NCI-H2171 treated with DMSO at 0.1 percent for 48 hours (cell line): ENCODE measurements around the gene TAF6.
"Not testable (repeated sequence)": the region's sequence is repeated elsewhere in the genome, so short reads cannot be mapped to it uniquely, and the experiment has no call there.

Experiments
- DNase-seq: peaks from one replicate; lab custom pipeline; 2025; lab: John Stamatoyannopoulos, UW

TAF6 gene

DNA sequence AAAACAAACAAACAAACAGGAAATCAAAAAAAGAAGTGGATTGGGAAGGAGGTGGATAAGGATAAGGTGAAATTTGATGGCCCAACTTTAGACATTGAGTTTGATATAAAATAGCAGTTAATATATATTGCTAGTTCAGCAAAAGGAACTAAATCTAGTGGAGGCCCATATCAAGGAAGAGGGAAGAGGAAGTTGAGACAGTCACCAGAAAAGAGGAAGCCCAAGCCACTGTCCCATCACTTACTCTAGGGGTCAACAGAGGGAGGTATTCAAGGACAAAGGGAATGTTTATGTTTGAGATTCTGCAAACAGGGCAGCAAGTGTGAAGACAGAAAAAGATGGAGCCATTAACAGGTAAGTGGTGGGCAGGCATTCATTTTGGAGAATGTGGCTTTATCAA is 33.2 kb upstream of the TAF6 start:
- no peak for DNase-seq

DNA sequence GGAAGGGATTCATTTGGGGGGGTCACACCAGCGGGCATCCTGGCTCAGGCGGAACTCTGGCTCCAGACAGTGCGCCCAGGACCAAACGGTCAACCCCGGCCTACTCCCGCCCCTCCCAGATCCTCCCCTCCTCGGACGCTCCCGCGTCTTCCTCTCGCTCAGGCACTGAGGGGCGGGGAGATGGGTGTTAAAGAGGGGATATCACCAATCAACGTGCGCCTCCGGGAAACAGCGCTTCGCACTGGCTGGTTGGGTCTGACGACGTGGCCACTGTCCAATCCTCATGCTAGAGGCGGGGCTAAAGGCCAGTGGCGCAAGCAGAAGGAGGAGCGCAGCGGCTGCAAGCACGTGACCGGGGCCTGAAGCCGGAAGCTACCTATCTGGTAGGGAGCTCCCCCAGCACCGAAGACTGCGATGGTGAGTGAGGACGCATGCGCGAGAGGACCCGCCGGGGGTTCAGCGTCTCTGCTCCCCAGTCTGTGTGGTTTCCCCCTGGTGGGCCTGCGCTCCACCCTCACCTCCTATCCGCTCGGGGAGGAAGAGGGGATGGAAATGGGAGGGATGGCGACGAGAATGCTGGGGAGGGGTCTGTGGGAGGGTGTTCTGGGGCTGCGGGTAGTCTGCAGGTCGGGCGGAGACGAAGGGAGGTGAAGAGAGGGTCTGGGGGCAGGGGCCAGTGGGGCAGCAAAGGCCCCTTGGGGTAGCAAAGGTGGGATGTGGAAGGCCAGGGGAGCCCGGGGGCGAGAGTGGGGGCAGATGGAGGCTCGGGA is 29.6 kb upstream of the TAF6 start, which contains the start of gene LAMTOR4:
Gene LAMTOR4 (plus strand): TSS at position 360 of the 770 bp plus-strand sequence. CDS start 55 bp downstream, at position 415.
- peak; percentile 98 for DNase-seq

DNA sequence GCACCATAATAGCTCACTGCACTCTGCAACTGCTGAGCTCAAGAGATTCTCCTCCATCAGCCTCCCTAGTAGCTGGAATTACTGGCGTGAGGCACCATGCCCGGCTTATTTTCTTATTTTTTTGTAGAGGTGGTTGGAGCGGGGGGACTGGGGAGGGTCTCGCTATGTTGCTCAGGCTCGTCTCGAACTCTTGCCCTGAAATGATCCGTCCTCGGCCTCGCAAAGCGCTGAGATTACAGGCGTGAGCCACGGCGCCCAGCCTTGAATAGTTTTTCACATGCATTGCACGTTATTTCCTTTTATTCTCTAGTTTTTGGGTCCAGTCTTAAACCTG is 29.0 kb upstream of the TAF6 start:
- no peak for DNase-seq

DNA sequence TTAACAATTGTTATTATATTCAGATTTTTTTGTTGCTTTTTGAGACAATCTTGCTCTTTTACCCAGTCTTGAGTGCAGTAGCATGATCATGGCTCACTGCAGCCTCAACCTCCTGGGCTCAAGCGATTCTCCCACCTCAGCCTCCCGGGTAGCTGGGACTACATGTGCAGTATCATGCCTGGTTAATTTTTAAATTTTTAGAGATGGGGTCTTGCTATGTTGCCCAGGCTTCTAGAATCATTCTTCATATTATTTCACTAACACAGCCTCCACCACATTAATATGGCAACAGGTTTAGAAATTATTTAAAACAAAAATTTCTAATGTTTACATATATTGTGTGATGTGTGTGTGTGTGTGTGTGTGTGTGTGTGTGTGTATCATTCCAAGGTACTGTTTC is 28.1 kb upstream of the TAF6 start:
- DNase-seq: no peak

DNA sequence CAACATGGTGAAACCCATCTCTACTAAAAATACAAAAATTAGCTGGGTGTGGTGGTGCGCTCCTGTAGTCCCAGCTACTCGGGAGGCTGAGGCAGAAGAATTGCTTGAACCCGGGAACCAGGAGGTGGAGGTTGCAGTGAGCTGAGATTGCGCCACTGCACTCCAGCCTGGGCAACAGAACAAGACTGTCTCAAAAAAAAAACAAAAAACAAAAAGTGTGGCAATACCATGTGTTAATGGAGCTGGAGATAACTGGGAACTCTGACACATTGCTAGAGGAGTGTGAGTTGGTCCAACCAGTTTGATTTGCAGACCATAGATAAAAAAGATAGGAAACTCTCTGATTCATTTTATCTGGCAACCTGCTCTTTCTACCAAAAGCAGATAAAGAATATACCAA is 27.2 kb upstream of the TAF6 start:
- not testable (repeated sequence) for DNase-seq

DNA sequence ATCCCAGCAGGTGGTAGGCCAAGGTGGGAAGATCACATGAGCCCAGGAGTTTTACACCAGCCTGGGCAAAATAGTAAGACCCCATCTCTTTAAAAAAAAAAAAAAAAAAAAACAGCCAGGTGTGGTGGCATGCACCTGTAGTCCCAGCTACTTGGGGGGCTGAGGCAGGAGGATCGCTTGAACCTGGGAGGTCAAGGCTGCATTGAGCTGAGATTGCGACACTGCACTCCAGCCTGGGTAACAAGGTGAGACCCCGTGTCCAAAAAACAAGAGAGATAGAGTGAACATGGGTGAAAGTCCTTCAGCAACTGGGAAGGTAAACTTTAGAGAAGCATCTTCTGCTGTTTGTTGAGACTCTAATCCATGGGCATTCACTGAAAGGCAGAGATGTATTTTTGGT is 23.3 kb upstream of the TAF6 start:
- no peak for DNase-seq

DNA sequence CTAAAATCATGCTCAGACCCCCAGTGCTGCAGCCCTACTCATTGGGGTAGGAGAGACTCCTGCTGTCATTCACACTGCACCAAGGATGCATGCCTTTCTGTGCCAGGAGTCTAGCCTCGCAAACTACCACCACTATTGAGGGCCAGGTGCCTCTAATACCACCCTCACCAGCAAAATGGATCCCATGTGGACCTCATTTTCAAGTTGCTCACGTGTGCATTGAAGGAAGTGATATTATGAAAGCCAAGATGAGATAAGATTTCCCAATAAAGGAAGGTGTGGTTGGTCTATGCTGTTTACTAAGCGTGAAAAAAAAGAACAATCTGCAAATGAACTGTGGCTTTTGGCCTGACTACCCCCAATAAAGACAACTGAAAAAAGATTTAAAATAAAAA is 22.4 kb upstream of the TAF6 start:
- DNase-seq: no peak

DNA sequence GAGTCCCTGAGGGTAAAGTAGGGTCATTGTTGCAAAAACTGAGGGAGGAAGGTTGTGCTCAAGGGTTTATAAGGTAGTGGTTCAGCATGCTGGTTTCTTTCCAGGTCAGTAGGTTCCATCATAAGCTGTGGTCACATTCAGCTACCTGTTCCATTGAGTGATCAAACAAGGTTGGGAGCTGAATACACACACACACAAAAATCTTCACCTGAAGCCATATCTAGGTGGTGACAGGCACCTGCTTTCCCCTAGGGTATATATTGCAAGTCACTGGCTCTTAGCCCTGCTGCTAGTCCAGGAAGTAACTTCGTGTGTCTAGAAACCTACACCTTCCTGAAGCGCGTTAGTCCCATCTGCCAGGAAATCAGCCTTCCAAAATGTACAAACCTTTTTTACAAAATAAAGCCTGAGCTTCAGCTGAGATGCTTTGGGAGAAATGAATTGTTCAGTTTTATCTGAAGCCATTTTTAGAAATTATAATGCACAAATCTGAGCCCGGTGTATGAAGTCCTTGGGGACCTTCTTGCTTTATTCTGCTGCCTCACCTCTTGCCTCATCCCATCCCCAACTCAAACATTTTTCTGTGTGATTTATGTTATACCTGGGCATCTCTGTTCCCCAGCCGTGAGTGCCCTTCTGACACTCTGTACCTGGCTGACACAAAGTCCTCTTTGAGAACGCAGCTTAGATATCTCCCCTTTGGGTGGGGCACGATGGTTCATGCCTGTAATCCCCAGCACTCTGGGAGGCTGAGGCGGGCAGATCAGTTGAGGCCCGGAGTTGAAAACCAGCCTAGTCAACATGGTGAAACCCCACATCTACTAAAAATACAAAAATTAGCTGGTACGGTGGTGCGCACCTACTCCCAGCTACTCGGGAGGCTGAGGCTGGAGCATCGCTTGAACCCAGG is 18.9 kb upstream of the TAF6 start:
- DNase-seq: peak; percentile 33

DNA sequence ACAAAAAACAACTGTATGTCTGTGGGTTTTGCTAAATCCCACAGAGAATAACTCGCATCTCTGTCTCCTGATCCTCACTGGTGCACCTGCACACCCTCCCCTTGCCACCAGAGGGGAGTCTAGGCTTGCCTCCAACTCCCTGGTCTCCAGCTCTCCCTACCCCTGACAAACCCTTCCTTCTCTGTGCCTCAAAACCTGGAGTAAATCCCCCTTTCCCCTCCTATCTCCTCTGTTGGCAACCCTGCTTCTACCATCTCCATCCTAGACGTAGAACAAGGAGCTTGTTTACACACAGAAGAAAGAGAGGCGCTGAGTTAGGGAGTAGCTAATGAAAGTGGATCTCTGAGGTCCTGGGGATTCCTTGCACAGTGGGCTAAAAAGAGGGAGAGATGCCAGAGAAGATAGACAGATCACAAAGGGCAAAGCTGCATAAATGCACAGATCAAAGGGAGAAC is 13.6 kb upstream of the TAF6 start:
- peak; percentile 71 for DNase-seq

DNA sequence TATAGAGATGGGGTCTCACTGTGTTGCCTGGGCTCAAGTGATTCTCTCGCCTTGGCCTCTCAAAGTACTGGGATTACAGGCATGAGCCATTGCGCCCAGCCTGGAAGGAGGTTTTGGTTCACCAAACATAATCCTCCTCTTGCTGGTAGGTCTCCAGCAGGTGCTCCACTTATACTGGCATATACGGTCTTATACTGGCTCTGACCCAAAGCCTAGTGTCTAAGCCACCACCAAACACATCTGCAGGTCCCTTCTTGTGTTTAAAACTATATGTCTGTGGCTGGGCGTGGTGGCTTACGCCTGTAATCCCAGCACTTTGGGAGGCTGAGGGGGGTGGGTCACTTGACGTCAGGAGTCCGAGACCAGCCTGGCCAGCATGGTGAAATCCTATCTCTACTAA is 13.0 kb upstream of the TAF6 start:
- no peak for DNase-seq

DNA sequence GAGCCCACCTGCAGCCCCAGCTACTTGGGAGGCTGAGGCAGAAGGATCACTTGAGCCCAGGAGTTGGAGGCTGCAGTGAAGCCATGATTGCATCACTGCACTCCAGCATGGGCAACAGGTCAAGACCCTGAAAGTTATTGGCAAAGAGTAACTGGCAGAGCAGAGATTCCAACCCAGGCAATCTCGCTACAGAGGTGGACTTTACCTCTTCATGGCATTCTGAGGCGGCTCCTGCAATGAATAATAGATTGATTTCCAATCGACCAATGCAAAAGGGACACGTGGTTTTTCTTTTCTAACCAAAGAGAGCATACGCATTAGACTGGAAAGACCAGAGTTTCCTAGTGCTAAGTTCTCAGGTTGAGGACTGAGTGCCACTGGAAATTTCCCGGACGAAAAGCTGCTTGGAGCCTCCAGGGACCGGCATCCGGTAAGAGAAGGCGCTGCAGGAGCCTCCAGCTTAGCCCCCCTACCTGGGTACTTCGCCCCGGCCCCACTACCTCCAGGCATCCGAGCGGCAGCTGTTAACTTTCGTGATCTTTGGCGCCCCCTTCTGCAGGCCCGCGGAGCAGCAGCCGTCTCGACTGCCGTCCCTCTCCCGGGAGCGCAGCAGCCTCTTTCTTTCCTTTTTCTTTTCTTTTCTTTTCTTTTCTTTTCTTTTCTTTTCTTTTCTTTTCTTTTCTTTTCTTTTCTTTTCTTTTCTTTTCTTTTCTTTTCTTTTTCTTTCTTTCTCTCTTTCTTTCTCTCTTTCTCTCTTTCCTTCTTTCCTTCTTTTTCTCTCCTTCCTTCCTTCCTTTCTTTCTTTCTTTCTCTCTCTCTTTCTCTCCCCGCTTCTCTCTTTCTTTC is 11.7 kb upstream of the TAF6 start:
- peak; percentile 49 for DNase-seq

DNA sequence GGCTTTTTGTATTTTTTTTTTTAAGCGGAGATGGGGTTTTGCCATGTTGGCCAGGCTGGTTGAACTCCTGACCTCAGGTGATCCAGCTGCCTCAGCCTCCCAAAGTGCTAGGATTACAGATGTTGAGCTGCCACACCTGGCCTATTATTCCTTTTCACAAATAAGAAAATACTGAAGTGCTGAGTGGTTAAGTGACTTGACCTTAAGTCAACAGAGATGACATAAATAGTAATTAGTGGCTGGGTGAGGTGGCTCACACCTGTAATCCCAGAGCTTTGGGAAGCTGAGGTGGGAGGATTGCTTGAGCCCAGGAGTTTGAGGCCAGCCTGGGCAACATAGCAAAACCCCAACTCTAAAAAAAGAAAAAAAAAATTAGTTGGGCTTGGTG is 11.1 kb upstream of the TAF6 start:
- not testable (repeated sequence) for DNase-seq

DNA sequence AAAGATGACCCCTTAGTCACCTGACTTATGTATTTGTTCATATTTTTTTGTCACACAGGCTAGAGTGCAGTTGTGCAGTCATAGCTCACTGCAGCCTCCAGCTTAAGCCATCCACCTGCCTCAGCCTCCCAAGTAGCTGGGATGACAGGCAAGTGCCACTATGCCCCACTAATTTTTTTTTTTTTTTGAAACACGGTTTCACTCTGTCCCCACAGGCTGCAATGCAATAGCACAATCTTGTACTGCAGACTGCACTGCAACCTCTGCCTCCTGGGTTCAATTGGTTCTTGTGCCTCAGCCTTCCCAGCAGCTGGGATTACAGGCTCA is 9.4 kb upstream of the TAF6 start:
- no peak for DNase-seq

DNA sequence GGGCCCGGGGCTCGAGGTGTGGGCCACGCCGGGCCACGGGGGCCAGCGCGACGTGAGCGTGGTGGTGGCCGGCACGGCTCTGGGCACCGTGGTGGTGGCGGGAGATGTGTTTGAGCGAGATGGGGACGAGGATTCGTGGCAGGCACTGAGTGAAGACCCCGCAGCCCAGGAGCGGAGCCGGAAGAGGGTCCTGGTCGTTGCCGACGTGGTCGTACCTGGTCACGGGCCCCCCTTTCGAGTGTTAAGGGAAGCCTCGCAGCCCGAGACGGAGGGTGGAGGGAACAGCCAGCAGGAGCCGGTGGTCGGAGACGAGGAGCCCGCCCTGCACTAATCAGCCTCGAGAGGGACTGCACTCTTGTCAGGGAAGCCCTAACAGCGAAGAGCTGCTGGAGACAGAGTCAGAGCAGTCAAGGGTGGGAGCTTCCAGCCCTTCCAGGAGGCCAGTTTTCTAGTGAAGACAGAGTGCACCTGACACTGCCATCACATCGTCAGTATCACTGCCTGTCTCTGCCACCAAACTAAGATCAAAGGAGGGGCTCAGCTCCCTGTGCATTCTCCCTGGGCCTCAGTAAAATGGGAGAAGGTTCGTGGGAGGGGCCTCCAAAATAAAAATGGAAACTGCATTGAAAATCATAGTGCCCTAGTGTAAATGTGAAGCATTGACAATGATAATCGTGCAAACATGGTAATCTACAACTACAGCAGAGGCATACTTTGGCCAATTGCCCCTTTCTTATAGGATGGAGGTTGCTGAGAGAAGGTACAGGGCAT is 8.9 kb upstream of the TAF6 start:
- DNase-seq: peak; percentile 41

DNA sequence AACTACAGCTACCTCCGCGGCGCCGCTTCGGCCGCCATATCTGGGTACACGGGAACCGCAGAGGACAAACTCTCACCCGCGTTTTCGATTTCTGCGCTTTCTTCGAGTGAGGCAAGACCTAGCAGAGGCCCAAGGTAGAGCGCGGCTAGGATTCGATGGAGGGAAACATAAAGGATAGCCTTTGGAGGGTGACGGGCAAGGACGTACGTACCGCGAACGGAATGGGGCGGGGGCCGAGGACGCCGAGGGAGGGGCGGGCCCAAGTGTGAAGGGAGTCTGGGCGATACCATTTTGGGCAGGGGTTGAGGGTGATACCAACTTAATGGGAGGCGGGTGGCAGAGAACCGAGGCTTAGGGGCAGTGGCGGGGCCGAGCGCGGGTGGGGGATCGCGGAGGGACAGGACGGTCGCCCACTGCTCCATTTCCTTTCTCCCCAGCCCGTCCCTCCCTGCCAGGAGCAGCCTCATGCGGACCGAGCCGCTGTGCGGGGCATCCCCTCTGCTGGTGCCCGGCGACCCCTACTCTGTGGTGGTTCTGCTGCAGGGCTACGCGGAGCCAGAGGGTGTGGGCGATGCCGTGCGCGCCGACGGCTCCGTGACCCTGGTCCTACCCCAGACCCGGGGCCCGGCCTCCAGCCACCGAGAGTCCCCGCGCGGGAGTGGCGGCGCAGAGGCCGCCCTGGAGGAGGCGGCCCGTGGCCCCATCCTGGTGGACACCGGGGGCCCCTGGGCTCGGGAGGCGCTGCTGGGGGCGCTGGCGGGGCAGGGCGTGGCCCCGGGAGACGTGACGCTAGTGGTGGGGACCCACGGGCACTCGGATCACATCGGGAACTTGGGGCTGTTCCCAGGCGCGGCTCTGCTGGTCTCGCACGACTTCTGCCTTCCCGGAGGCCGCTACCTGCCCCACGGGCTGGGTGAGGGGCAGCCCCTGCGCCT is 8.0 kb upstream of the TAF6 start, which contains the start of gene MBLAC1:
Gene MBLAC1 (plus strand): TSS at position 37 of the 935 bp plus-strand sequence. CDS start 429 bp downstream, at position 466.
- DNase-seq: peak; percentile 94

DNA sequence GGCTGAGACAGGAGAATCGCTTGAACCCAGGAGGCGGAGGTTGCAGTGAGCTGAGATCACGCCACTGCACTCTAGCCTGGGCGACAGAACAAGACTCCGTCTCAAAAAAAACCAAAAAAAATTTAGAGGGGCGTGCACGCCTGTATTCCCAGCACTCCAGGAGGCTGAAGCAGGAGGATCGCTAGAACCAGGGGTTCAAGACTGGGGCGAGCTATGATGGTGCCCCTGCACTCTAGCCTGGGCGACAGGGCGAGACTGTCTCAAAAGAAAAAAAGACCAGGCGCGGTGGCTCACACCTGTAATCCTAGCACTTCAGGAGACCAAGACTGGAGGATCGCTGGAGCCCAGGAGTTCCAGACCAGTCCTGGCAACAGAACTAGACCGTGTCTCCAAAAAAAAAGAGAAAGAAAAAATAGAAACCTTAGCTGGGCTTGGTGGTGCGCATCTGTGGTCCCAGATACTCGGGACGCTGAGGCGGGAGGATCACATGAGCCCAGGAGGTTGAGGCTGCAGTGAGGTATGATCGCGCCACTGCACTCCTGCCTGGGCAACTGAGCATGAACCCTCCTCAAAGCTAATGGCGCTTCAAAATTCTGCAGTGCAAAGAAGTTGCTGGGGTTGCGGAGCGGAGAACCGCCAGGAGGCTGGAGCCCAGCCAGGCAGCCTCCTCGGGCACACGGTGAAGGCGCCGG is 7.2 kb upstream of the TAF6 start:
- DNase-seq: no peak

DNA sequence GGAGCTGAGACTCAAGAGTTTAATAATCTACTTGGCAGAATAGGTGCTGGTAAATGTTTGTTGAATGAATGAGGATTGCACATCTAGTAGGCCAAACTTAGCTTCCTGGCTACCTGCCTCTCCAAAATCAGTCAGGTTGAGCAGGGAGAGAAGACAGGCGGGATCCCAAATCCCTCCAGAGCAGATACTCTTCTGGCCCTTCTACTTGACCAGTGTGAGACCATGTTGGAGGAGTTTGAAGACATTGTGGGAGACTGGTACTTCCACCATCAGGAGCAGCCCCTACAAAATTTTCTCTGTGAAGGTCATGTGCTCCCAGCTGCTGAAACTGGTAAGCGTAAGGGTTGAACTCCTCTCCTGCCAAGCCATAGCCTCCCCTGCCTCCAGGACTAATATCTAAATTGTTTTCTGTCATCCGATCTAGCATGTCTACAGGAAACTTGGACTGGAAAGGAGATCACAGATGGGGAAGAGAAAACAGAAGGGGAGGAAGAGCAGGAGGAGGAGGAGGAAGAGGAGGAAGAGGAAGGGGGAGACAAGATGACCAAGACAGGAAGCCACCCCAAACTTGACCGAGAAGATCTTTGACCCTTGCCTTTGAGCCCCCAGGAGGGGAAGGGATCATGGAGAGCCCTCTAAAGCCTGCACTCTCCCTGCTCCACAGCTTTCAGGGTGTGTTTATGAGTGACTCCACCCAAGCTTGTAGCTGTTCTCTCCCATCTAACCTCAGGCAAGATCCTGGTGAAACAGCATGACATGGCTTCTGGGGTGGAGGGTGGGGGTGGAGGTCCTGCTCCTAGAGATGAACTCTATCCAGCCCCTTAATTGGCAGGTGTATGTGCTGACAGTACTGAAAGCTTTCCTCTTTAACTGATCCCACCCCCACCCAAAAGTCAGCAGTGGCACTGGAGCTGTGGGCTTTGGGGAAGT is 5.4 kb upstream of the TAF6 start:
- no peak for DNase-seq

DNA sequence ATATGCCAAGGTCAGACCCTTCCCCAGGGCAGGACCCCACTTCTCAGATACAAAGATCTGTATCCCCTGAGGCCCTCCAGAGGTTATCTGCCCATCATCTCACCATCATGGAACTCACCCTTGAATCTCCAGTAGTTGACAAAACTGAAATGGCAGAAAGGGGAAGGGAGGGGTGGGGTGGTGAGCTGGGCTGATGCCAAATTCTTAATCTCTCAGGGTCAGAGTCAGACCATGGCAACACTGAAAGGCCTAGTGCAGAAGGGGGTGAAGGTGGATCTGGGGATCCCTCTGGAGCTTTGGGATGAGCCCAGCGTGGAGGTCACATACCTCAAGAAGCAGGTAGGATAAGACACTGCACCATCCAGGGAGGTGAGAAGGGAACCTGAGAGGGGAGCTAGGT is 3.4 kb upstream of the TAF6 start:
- no peak for DNase-seq

DNA sequence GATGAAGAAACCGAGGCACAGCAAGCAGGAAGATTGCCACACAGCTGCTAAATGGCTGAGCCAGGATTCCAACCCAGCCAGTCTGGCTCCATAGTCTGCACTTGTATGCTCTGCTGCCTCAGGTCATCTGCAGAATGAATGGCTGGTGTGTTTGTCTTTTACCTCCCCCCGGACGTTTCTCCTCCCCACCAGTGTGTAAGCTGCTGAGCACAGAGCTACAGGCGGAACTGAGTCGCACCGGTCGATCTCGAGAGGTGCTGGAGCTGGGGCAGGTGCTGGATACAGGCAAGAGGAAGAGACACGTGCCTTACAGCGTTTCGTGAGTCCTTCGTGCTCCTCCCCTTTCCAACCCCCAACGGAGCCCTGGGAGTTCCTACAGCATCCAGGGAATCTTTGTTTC is 2.9 kb upstream of the TAF6 start:
- DNase-seq: no peak
